GM21390 (cell line): ENCODE data around the gene RBM23.
"Not testable (repeated sequence)": the region's sequence is repeated elsewhere in the genome, so short reads cannot be mapped to it uniquely, and the experiment has no call there.

ENCODE experiments used
- ATAC-seq: cut with Tn5 transposase; IDR thresholded peaks from one replicate; pipeline ENCODE4 v1.9.1; 2021; ENCODE audit not compliant: unreplicated experiment

RBM23 gene

GRCh38 chr14:22920697-22921096, 1.7 kb upstream of the RBM23 start:
- ATAC-seq = no peak

DNA sequence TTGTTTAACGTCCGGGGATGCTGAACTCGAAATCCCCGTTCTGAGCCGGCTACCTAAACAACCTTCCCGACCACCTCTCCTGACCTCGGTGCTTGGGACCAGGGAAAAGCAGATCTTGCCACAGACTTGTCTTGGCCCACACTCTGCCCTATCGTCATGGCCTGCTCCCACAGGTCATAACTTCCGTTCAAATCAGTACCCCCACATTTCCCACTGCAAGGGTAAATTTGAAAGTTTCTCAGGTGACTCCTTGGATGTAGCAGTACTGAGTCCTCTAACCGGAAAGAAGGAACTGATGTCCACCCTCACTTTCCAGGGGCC, 612 bp upstream of the RBM23 start:
- peak; percentile 3 for ATAC-seq

GRCh38 chr14:22915886-22916521, 2.9 kb downstream of the RBM23 start:
- no peak for ATAC-seq

DNA sequence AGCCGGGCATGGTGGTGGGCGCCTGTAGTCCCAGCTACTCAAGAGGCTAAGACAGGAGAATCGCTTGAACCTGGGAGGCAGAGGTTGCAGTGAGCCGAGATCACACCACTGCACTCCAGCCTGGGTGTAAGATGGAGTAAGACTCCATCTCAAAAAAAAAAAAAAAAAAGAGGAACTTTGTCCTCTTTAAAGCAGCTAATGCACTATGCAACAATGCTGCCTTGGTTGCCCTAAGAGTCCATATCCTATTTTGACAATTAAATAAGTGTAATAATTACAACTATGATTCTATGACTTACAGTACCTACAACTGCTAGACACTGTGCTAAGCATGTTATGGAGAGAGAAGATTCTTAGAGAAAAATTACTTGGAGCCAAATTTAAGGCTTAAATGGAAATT, 4.1 kb downstream of the RBM23 start:
- not testable (repeated sequence) for ATAC-seq

DNA sequence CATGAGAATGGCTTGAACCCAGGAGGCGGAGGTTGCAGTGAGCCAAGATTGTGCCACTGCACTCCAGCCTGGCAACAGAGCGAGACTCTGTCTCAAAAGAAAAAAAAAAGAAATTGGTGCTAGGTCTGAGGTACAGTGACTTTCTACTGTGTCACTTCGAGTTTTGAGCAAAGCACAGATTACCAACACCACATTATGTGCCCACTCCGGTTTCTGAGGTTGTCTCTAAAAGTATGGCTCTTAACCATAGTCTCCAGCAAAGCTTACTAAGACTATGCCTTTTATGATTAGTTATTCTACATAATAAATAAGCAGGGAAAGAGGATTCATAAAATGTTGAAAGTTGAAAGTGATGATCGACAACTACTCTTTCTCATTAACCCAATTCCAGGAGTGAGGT, 8.0 kb downstream of the RBM23 start:
- ATAC-seq = no peak

- ATAC-seq = no peak
Measured at GRCh38 chr14:22908601-22909000, 10.3 kb downstream of the RBM23 start.

DNA sequence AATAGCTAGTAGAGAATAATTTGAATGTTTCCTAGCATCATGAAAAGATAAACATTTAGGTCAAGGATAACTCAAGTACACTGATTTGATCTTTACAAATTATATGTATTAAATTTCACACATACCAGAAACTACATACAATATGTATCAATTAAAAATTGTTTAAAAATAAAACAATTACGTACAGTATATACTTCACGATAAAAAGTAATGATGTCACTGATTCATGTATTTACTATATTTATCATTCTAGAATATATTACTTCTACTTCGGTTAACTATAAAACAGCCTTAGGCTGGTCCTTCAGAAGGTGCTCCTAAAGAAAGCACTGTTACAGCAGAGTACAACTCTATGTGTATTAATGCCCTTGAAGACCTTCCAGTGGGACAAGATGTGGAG, 11.5 kb downstream of the RBM23 start:
- ATAC-seq = no peak

DNA sequence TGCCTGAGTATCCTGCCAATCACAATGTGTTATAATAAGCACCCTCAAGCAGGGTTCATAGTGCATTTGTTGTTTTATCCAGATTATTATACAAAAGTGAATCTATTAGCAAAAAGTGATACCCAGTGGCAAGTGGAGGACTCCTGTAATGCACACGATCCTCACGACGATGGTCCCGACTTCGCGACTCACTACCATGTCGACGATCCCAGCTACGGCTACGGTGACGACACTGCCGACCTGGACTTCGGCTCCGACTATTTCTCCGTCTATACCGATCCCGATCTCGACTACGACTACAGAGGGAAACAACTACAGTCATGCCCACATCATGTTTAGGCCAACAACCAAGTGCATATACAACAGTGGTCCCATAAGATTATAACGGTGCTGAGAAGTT, 12.9 kb downstream of the RBM23 start:
- ATAC-seq = no peak

- no peak for ATAC-seq
Measured at GRCh38 chr14:22905627-22906026, 13.3 kb downstream of the RBM23 start.

GRCh38 chr14:22903742-22904087, 15.2 kb downstream of the RBM23 start:
- no peak for ATAC-seq

DNA sequence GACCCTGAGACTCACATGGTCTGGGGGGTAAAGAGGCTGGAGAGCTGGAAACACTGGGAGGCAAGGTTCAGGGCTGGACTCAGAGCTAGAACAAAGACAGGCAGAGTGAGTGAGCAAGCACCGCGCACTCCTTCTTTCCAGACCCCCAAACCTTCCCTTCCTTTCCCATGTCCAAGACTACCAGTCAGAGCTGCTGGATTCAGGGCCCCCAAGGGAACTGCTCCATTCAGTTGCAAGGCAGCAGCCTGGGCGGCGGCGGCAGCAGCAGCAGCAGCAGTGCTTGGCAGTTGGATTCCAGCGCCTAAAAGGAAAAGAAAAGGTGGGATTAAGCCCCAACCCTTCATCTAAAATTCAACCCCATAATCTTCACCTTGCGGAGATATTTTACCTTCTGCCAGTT, 17.1 kb downstream of the RBM23 start:
- ATAC-seq = no peak

- peak; percentile 51 for ATAC-seq
Measured at GRCh38 chr14:22900081-22900799, 18.7 kb downstream of the RBM23 start.

- ATAC-seq = no peak
Measured at GRCh38 chr14:22898302-22899090, 20.5 kb downstream of the RBM23 start.

DNA sequence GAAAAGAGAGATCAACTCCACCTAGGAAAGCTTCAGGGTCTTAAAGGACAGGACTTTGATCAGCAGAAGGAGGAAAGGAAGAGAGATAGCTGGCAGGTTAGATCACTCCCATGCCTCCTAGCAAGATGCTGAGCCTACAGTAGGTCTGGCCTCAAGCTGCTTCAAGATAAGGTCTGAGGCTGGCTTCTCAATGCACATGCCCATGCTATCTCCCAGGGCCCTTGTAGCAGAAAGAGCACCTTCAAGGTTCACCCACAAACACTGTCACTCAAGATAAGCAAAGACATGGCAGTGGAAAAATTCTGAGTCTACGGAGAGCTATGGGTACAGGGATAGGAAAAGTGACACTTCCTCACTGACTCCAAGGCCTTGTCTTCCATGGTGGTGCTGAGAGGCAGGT, 21.6 kb downstream of the RBM23 start:
- no peak for ATAC-seq

DNA sequence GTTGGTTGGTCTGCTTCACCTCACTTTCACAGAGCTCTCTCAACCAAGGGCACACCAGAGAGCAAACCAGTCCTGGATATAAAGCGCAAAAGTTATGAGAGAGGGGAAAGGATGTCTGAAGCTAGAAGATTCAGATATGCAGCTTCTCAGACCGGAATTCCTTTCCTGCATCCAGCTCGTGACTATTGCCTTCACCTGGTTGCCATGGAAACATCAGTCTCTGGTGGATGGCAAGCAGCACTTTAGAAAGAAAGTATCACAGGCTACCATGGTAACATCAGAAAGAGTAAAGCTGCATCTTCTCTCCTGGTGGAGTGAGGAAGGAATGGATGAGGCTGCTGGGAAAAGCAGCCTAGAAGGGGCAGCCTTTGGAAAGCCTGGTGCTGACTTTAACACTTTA, 22.2 kb downstream of the RBM23 start:
- no peak for ATAC-seq

GRCh38 chr14:22896356-22896755, 22.6 kb downstream of the RBM23 start:
- ATAC-seq = no peak

DNA sequence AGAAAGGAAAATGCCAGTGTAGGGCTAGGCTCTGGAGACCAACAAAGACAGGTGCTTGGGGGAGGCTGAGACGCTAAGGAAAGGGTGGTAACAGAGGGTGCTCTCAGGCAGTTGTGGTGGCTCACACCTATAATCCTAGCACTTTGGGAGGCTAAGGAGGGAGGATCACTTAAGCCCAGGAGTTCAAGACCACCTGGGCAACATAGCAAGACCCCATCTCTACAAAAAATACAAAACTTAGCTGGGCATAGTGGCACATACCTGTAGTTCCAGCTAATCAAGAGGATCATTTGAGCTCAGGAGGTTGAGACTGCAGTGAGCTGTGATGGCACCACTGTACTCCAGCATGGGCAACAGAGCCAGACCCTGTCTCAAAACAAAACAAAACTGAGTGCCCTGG, 23.5 kb downstream of the RBM23 start:
- no peak for ATAC-seq

DNA sequence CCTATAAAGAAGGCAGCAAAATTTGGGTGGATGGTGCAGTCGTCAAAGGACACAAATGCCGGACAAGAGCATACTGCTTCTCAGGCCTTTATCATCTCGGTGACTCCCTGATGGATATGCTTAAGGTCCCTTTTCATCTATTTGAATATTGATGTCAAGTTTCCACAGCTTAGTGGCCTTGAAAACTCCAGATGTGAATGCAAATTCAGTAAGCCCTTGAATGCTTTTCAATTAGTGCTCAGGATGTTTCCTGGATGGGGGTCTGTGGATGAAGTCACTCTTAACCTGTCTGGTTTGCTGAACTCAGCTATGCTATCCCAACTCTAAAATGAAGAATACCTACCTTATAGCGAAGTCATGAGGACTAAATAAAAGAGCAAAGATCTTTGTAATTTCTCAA, 25.2 kb downstream of the RBM23 start:
- no peak for ATAC-seq

DNA sequence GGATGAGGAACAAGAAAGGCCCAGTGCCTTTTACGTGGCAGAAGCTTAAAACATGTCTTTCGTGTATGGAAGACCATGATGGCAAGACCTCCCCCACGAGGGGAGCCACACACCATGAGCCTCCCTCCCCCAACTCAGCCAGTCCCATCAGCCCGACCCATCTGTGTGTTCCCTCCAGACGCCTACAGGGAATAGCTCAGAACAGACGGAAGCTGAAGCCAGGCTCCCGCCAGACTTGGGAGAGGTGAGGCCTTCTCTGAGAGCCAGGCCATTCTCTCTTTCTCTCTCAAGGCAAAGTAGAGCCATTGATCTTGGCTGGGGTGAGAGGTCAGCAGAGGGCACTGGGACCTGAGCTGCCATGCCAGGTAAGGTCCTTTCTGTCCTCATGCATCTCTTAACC, 26.5 kb downstream of the RBM23 start:
- no peak for ATAC-seq

- ATAC-seq = no peak
Measured at GRCh38 chr14:22890416-22890815, 28.5 kb downstream of the RBM23 start.

GRCh38 chr14:22888662-22889061, 30.3 kb downstream of the RBM23 start:
- no peak for ATAC-seq

DNA sequence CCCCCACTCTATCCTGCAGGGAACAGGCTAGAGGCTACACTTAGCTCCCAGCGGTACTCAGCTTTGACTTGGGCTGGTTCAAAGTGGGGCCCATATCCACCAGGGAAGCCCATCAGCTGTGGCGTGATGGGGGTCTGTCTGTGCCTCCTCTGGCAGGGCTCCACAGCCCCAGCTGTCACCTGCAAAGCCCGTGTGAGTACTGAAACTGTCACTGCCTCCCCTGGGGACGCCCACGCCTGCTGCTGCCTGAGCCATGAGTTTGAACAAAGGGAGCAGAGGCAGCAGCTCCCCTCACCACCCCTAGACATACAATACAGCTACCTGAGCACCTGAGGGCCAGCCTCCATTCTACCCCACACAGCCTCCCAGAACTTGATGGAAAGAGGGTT, 31.0 kb downstream of the RBM23 start:
- ATAC-seq = peak; percentile 50
